MM.1S (cell line): ENCODE results near the gene LDAF1.

Source experiments
- DNase-seq: peaks from one replicate; pipeline ENCODE4 v3.0.0-alpha.2; 2015
- H2AFZ ChIP-seq: fragments of 300-600 bp; sonication (generic); 2 replicates; pipeline ENCODE4 v1.6.0; 2016; ENCODE audit warnings: antibody characterized with exemption, low read length
- H3F3A ChIP-seq: fragments of 300-600 bp; sonication (generic); 2 replicates; pipeline ENCODE4 v1.6.1; 2016; ENCODE audit warnings: mild to moderate bottlenecking, antibody characterized with exemption, low read length, moderate library complexity, mixed read lengths; ENCODE audit not compliant: insufficient read depth
- H3K27ac ChIP-seq: fragments of 300-600 bp; sonication (generic); 2 replicates; pipeline ENCODE4 v1.5.1; 2016; ENCODE audit warnings: mild to moderate bottlenecking, low read length
- H3K27me3 ChIP-seq: fragments of 300-600 bp; sonication (generic); replicated peaks from 2 replicates; pipeline ENCODE4 v1.6.0; 2016; ENCODE audit warnings: low read length; ENCODE audit not compliant: insufficient read depth
- H3K36me3 ChIP-seq: fragments of 300-600 bp; sonication (generic); replicated peaks from 2 replicates; pipeline ENCODE4 v1.6.1; 2016; ENCODE audit warnings: mild to moderate bottlenecking, low read length, mixed read lengths; ENCODE audit not compliant: insufficient read depth
- H3K4me1 ChIP-seq: fragments of 300-600 bp; sonication (generic); 2 replicates; pipeline ENCODE4 v1.6.1; 2016; ENCODE audit warnings: low read length, mixed read lengths
- H3K4me2 ChIP-seq: fragments of 300-600 bp; sonication (generic); 2 replicates; pipeline ENCODE4 v1.6.0; 2016; ENCODE audit warnings: low read depth, low read length
- H3K4me3 ChIP-seq: fragments of 300-600 bp; sonication (generic); 2 replicates; pipeline ENCODE4 v1.5.1; 2016; ENCODE audit warnings: low read length, mixed read lengths
- H3K79me2 ChIP-seq: fragments of 300-600 bp; sonication (generic); 2 replicates; pipeline ENCODE4 v1.6.1; 2016; ENCODE audit warnings: mixed run types, low read length, mixed read lengths
- H3K9ac ChIP-seq: fragments of 300-600 bp; sonication (generic); 2 replicates; pipeline ENCODE4 v1.6.1; 2016; ENCODE audit warnings: low read length, mixed read lengths
- H3K9me2 ChIP-seq: fragments of 300-600 bp; sonication (generic); replicated peaks from 2 replicates; pipeline ENCODE4 v1.6.1; 2016; ENCODE audit warnings: mild to moderate bottlenecking, low read length, mixed read lengths; ENCODE audit not compliant: insufficient read depth
- H3K9me3 ChIP-seq: fragments of 300-600 bp; sonication (generic); replicated peaks from 2 replicates; pipeline ENCODE4 v1.6.1; 2016; ENCODE audit warnings: mild to moderate bottlenecking, low read length, mixed read lengths; ENCODE audit not compliant: insufficient read depth
- H4K20me1 ChIP-seq: fragments of 300-600 bp; sonication (generic); 2 replicates; pipeline ENCODE4 v1.6.1; 2016; ENCODE audit warnings: mild to moderate bottlenecking, low read length, moderate library complexity, mixed read lengths; ENCODE audit not compliant: insufficient read depth
- EZH2 ChIP-seq: fragments of 300-600 bp; sonication (generic); optimal IDR thresholded peaks from 2 replicates; pipeline ENCODE3; 2017; ENCODE audit warnings: low read depth, mild to moderate bottlenecking, antibody characterized with exemption, low read length, mixed read lengths
- EZH2phosphoT487 ChIP-seq: fragments of 300-600 bp; sonication (generic); IDR thresholded peaks from 2 replicates; pipeline ENCODE4 v1.6.1; 2018; ENCODE audit warnings: antibody characterized with exemption, low read length
- TF ChIP-seq, protein P1 (sequence below): fragments of 300-600 bp; sonication (generic); IDR thresholded peaks from 2 replicates; pipeline ENCODE4 v1.5.1; 2016; ENCODE audit warnings: antibody characterized with exemption, low read length, mixed read lengths

The LDAF1 gene

DNA sequence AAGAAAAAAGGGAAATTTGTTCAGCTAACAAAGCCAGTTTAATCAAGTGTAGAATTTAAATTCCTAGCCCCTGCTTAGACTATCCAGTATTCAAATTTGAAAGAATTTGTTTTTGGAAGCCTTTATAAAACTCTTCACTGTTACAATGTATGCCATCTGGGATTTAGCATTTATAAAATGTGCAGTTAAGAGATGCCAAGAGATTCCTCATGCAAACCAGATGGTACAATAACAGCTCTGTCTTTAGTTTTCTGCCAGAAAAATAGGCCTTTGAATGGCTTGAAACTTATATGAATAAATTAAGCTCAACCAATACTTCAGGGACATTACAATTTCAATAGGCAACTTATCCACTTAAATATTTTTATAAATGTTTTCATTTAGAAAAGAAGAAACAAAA, 68.3 kb downstream of the LDAF1 start:
- Histone ChIP-seq H3K4me2 (no peak overlapping the region), H3K79me2 (no peaks in the 10 kb centered on the region), H4K20me1 (no peaks in the 10 kb centered on the region), H3K27ac (no peak overlapping the region), H3K9ac (no peak overlapping the region), H3K9me2 (no peaks in the 10 kb centered on the region), H3K36me3 (no peaks in the 10 kb centered on the region), H3K9me3 (no peaks in the 10 kb centered on the region), H2AFZ (no peak overlapping the region), H3F3A (no peaks in the 10 kb centered on the region), H3K4me3 (no peak overlapping the region), H3K27me3 (no peaks in the 10 kb centered on the region), H3K4me1 (no peaks in the 10 kb centered on the region)
- TF ChIP-seq EZH2phosphoT487, result no peak
- TF ChIP-seq EZH2, result no peak
- TF ChIP-seq, protein P1, sequence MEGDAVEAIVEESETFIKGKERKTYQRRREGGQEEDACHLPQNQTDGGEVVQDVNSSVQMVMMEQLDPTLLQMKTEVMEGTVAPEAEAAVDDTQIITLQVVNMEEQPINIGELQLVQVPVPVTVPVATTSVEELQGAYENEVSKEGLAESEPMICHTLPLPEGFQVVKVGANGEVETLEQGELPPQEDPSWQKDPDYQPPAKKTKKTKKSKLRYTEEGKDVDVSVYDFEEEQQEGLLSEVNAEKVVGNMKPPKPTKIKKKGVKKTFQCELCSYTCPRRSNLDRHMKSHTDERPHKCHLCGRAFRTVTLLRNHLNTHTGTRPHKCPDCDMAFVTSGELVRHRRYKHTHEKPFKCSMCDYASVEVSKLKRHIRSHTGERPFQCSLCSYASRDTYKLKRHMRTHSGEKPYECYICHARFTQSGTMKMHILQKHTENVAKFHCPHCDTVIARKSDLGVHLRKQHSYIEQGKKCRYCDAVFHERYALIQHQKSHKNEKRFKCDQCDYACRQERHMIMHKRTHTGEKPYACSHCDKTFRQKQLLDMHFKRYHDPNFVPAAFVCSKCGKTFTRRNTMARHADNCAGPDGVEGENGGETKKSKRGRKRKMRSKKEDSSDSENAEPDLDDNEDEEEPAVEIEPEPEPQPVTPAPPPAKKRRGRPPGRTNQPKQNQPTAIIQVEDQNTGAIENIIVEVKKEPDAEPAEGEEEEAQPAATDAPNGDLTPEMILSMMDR, result no peak
- DNase-seq, result no peak

DNA sequence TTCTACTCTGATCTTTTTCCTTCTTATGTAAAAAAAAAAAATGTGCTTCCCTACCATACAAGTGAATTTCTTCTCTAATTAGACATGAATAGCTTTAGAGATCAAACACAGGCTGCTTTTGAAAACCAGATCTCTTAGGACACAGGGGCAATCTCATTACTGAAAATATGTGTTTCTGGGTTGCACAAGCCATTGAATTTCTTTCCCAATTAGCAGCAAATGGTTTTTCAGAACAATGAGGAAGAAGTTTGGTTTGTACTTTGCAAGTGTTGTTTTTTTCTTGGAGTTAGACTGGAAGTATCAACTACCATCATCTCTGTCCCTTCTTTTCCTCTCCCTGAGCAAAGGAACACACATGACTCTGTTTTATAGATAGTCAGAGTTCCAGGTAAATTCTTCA, 69.4 kb downstream of the LDAF1 start:
- no peak overlapping the region for H3K9ac ChIP-seq
- no peaks in the 10 kb centered on the region for H3K36me3 ChIP-seq
- no peak overlapping the region for H3K4me3 ChIP-seq
- H2AFZ ChIP-seq, result no peak overlapping the region
- TF ChIP-seq EZH2, result no peak
- TF ChIP-seq EZH2phosphoT487, result no peak
- no peak overlapping the region for H3K27ac ChIP-seq
- H3K9me2 ChIP-seq, result no peaks in the 10 kb centered on the region
- no peaks in the 10 kb centered on the region for H3K79me2 ChIP-seq
- no peaks in the 10 kb centered on the region for H3K9me3 ChIP-seq
- H3F3A ChIP-seq, result no peaks in the 10 kb centered on the region
- H4K20me1 ChIP-seq, result no peaks in the 10 kb centered on the region
- no peaks in the 10 kb centered on the region for H3K4me1 ChIP-seq
- DNase-seq, result no peak
- no peaks in the 10 kb centered on the region for H3K27me3 ChIP-seq
- H3K4me2 ChIP-seq, result no peak overlapping the region

DNA sequence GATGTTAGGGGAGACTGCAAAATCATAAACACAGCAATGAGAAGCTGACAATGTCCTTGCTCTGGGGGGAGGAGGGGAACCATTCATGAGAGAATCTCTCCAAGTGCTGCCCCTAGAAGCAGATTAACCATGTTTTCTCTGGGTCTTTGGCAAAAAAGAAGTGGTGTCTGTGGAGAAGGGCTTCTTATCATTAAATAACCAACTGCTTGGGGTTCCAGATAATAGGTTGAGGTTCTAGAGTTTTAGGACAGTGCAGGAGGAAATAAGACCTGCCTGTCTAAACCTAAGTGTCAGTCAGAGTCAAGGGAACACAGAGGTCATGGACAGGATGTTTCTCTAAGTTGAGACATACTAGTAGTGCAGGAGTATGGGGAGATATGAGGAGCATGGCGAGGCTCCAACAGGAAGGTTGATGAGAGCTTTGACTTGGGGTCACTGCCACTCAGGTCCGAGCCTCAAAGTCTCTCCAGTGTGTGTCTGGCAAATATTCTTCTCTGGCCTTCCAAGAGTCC, 69.9 kb downstream of the LDAF1 start:
- Histone ChIP-seq H4K20me1 (no peaks in the 10 kb centered on the region), H3K27me3 (no peaks in the 10 kb centered on the region), H3K79me2 (no peaks in the 10 kb centered on the region), H3K4me1 (no peaks in the 10 kb centered on the region), H3F3A (no peaks in the 10 kb centered on the region), H3K27ac (no peak overlapping the region), H3K36me3 (no peaks in the 10 kb centered on the region), H3K9me2 (no peaks in the 10 kb centered on the region), H3K9me3 (no peaks in the 10 kb centered on the region), H3K4me3 (no peak overlapping the region), H3K9ac (no peak overlapping the region), H3K4me2 (no peak overlapping the region), H2AFZ (no peak overlapping the region)
- TF ChIP-seq EZH2phosphoT487 (no peak), EZH2 (no peak)
- TF ChIP-seq, protein P1, result no peak
- DNase-seq, result no peak
